GM12891 (cell line): Measurements from ENCODE around the gene ANKS1B. TPM values are rescaled to one million over a fixed set of nuclear protein-coding genes. Genes with fewer than 3 reads are reported as not detected.
"Not testable (repeated sequence)": the region's sequence is repeated elsewhere in the genome, so short reads cannot be mapped to it uniquely, and the experiment has no call there.

Source experiments
- DNase-seq: peaks from one replicate; pipeline ENCODE4 v3.0.0; 2011; ENCODE audit warnings: low spot score; ENCODE audit not compliant: insufficient read length
- FAIRE-seq: peaks from 2 replicates; lab custom pipeline; 2011; peaks lifted over from hg19 to GRCh38; lab: Jason Lieb, UNC
- PAX5 ChIP-seq: IDR thresholded peaks from 2 replicates; pipeline ENCODE4 v1.6.1; 2011; ENCODE audit warnings: low read length, moderate library complexity, mild to moderate bottlenecking; ENCODE audit not compliant: insufficient read depth, severe bottlenecking
- POLR2A ChIP-seq: IDR thresholded peaks from 2 replicates; pipeline ENCODE4 v1.6.1; 2011; ENCODE audit warnings: low read depth, low read length, control low read depth
- POLR2AphosphoS5 ChIP-seq: IDR thresholded peaks from 2 replicates; pipeline ENCODE4 v1.6.1; 2011; ENCODE audit warnings: low read depth, low read length, control low read depth
- POU2F2 ChIP-seq: IDR thresholded peaks from 2 replicates; pipeline ENCODE4 v1.6.1; 2011; ENCODE audit warnings: low read depth, mild to moderate bottlenecking, control low read depth, low read length, moderate library complexity
- SPI1 ChIP-seq: IDR thresholded peaks from 2 replicates; pipeline ENCODE4 v1.6.1; 2011; ENCODE audit warnings: low read depth, low read length, control low read depth
- TAF1 ChIP-seq: IDR thresholded peaks from 2 replicates; pipeline ENCODE4 v1.6.1; 2011; ENCODE audit warnings: low read depth, low read length, control low read depth
- polyA plus RNA-seq: library from polyadenylated mRNA; unstranded; fragments of >200 nt; gene quantifications from one replicate; pipeline ENCODE4 v1.2.1, GENCODE V29; 2012; ENCODE audit warnings: low read depth, missing spikeins, inconsistent platforms; ENCODE audit not compliant: missing spikeins

Gene ANKS1B
- not detected for polyA plus RNA-seq

DNA sequence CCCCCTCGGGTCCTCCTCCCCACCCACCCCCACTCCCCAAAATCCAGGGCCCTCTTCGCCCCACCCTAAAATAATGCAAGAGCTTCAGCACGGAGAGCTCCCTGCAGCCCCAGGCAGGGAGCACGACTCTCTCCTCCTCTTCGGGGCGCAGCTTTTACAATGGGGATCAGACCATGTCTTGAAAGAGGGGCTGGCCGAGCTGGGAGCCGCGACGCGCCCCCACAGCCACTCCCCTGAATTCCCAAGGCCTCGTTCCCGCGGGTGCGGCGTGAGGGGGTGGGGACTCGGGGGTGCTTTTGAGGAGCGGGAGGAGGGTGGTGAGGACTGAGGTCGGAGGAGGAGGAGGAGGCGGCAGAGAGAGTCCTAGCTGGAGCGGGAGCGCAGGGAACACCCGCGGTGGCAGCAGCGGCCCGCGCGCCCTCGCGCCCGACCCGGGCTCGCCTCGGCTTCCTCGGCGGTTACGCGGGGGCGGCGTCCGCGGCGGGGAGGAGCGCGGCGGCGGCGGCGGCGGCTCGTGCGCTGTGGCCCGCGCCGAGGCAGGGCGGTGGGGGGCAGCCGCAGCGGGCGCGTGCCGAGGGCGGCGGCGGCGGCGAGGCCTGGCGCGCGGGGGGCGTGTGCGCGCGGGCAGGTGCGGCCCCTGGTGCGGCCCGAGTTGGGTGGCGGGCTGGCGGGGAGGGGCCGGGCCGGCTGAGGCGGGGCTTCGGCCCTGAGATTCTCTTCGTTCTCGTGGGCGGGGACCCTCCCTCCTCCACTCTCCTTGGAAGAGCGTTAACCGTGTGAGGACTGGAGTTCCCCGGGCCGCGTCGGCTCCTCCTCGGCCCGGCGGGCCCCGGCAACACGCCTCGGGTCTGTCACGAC, at the start of gene ANKS1B:
ANKS1B (minus strand) TSS at position 666 of the 858 bp plus-strand sequence. CDS start 699 bp downstream, outside the sequence.
- TF ChIP-seq POLR2AphosphoS5 (no peak), POLR2A (no peak), PAX5 (no peak), TAF1 (no peak), SPI1 (no peak), POU2F2 (no peak)
- no peak for FAIRE-seq
- DNase-seq: peak; percentile 36

DNA sequence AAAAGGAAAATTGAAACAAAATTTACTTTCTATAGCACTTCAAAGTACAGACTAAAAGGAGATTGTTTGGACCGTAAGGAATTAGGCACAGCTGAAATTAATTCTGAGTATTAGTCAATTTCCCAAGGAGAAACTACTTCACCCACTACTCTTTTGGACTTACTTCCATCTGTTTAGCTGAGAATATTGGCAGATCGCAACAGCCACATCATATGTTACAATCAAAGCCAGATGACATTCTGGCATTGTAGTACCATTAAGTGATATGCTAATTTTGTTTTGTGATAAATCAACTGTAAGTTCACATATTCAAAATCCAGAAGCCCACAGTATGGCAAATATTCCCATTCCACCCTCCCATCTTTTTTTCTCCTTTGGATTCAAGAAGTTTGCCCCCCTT, 47.1 kb upstream of the ANKS1B start:
- TF ChIP-seq SPI1 (no peak), POLR2A (no peak), TAF1 (no peak), POU2F2 (no peak), PAX5 (no peak), POLR2AphosphoS5 (no peak)
- FAIRE-seq (no peak), DNase-seq (no peak)

DNA sequence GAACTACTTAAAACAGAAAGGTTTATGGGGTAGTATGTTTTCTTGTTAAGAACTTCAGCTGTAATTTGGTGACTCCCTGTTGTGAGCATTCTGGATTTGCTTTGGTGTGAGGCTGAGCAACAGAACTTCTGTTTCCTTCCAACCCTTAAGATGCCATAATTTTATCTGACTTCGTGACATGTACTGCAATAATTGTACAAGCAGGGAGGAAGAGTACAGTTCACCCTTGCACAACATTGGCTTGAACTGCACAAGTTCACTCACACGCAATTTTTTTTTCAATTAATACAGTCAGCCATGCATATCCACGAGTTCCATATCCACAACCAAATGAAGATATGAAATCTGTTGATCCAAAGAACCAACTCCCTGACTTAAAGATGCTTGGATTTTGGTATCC, 42.9 kb upstream of the ANKS1B start:
- TF ChIP-seq POU2F2 (no peak), TAF1 (no peak), PAX5 (no peak), POLR2AphosphoS5 (no peak), POLR2A (no peak), SPI1 (no peak)
- FAIRE-seq (no peak), DNase-seq (no peak)

DNA sequence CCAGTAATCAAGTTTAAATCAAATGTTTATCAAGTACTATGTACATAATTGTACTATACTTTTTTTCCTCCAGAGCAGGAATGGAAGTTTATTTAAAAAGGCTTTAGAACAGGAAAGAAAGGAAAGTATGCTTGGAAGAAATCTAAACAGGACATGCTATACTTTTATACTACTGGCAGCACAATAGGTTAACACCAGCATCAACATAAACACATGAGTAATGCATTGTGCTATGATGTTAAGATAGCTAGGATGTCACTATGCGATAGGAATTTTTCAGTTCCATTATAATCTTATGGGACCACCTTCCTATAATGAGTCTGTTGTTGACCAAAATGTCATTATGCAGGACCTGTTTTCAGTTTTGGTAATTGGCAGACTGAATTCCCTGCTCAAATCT, 41.5 kb upstream of the ANKS1B start:
- no peak for DNase-seq
- TF ChIP-seq POLR2A (no peak), POU2F2 (no peak), POLR2AphosphoS5 (no peak), PAX5 (no peak), SPI1 (no peak), TAF1 (no peak)
- FAIRE-seq: no peak

DNA sequence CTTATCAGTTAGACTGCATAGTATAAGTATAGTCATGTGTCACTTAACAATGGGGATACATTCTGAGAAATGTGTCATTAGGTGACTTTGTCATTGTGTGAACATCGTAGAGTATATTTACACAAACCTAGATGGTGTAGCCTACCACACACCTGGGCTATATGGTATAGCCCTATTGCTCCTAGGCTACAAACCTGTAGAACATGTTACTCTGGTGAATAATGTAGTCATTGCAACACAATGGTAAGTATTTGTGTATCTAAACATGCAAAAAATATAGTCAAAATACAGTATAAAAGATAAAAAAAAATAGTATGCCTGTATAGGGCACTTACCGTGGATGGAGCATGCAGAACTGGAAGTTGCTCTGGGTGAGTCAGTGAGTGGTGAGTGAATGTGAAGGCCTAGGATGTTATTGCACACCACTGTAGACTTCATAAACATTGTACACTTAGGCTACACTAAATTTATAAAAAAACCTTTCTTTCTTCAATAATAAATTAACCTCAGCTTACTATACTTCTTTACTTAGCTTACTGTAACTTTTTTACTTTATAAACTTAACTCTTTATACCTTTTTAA, 40.3 kb upstream of the ANKS1B start:
- DNase-seq (no peak), FAIRE-seq (no peak)
- TF ChIP-seq POLR2A (no peak), POLR2AphosphoS5 (no peak), TAF1 (no peak), POU2F2 (no peak), SPI1 (no peak), PAX5 (no peak)

DNA sequence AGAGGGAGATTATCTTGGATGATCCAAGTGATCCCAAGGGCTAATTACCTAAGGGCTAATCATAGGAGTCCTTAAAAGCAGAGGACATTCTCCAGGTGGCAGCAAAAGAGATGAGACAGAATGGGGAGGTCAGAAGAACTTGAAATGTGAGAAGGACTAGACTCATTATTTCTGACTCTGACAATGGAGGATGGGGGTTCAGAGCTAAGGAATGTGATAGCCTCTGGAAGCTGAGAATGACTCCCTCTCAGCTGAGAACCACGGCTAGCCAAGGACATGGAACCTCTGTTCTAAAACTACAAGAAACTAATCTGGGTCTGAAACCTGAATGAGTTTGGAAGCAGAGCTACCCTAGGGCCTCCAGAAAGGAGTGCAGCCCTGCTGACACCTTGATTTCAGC, 35.6 kb upstream of the ANKS1B start:
- DNase-seq (no peak), FAIRE-seq (no peak)
- no peak for TF ChIP-seq TAF1
- TF ChIP-seq PAX5: no peak
- TF ChIP-seq POU2F2: no peak
- no peak for TF ChIP-seq POLR2AphosphoS5
- no peak for TF ChIP-seq SPI1
- no peak for TF ChIP-seq POLR2A

DNA sequence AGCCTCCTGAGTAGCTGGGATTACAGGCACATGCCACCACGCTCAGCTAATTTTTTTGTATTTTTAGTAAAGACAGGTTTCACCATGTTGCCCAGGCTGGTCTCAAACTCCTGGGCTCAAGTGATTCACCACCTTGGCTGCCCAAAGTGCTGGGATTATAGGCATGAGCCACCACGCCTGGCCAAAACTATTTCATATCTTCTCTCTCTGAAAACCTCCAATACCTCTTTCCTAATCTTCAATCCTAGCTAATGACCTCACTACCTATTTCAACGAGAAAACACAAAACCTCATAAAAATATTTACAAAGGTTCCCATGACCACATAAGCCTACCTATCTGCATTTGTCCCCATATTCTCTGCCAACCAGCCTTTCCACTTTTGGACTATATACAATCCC, 32.3 kb upstream of the ANKS1B start:
- no peak for TF ChIP-seq POLR2AphosphoS5
- TF ChIP-seq POLR2A: no peak
- no peak for TF ChIP-seq PAX5
- FAIRE-seq (no peak), DNase-seq (no peak)

DNA sequence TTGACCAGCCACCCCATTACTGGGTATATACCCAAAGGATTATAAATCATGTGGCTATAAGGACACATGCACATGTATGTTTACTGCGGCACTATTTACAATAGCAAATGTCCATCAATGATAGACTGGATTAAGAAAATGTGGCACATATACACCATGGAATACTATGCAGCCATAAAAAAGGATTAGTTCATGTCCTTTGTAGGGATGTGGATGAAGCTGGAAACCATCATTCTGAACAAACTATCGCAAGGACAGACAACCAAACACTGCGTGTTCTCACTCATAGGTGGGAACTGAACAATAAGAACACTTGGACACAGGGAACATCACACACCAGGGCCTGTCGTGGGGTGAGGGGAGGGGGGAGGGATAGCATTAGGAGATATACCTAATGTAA, 31.6 kb upstream of the ANKS1B start:
- FAIRE-seq, DNase-seq: not testable (repeated sequence)

DNA sequence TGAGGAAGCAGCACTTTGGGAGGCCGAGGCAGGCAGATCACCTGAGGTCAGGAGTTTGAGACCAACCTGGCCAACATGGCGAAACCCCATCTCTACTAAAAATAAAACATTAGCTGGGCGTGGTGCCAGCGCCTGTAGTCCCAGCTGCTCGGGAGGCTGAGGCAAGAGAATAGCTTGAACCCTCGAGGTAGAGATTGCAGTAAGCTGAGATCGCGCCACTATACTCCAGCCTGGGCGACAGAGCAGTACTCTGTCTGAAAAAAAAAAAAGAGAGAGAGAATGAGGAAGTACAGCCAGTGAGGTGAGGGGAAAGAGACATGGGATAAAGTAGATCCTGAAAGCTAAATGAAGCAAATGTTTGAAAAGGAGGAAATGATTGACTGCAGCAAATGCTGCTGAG, 21.1 kb upstream of the ANKS1B start:
- not testable (repeated sequence) for FAIRE-seq, DNase-seq

DNA sequence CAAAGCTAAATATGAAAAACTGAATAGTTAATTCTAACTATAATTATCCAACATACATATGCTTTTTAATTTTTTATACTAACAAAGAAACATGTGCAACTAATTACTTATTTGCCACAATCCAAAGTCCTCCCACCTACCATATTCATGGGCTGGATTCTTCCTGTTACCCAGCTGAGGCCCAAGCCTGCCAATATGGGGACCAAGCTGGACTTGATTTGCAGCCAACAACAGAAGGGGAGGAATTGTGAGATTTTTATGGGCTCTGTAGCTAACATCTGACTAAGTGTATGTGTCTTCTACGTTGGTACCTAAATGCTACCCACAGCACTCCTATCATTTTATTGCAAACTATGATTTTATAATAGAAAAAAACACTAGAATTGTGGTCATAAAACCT, 13.1 kb upstream of the ANKS1B start:
- no peak for DNase-seq
- no peak for FAIRE-seq
- TF ChIP-seq POLR2A: no peak
- no peak for TF ChIP-seq PAX5
- TF ChIP-seq POLR2AphosphoS5: no peak

DNA sequence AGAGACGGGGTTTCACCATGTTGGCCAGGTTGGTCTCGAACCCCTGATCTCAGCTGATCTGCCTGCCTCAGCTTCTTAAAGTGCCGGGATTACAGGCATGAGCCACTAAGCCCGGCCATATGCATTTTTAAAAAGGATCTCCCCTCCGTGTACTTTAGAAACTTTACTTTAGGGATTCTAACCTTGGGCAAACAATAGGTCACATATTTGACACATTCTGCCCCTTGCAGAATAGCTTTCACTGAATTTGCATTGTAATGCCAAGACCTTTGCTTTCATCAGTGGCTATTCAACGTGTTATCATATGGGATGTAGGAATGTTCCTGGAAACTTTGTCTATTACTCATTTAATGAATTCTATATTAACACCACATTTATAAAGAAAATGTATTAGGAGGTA, 11.4 kb upstream of the ANKS1B start:
- TF ChIP-seq TAF1 (no peak), PAX5 (no peak), POLR2AphosphoS5 (no peak), POU2F2 (no peak), POLR2A (no peak), SPI1 (no peak)
- DNase-seq (no peak), FAIRE-seq (no peak)

DNA sequence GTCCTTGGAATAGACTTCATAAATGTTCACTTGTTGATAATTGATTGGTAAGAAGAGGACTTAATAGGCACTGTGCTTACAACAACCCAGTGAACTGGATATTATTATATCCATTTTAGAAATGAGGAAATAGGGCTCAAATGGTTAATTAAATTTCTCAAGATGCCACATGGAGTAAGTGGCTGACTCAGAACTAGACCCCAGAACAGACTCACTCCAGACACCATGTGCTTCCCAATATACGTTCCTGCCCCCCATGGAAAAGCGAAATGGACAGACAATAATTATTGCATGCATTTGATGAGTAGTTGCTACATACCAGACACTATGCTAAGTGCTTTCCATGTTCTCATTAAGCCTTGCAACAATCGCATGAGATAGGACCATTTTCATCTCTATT, 895 bp upstream of the ANKS1B start:
- no peak for DNase-seq
- FAIRE-seq: no peak
- no peak for TF ChIP-seq PAX5
- TF ChIP-seq POU2F2: no peak
- no peak for TF ChIP-seq TAF1
- no peak for TF ChIP-seq SPI1
- TF ChIP-seq POLR2A: no peak
- no peak for TF ChIP-seq POLR2AphosphoS5
